PFSK-1 (cell line): ENCODE measurements around the gene ESR1.

Experiments used
- FOXP2 ChIP-seq: optimal IDR thresholded peaks from 2 replicates; pipeline ENCODE3; 2011; ENCODE audit warnings: borderline replicate concordance, control low read depth, inconsistent platforms; ENCODE audit not compliant: insufficient read depth; ENCODE audit errors: extremely low read length, extremely low read depth
- POLR2AphosphoS5 ChIP-seq: IDR thresholded peaks from 2 replicates; pipeline ENCODE4 v1.6.1; 2012; ENCODE audit warnings: low read depth, mild to moderate bottlenecking, control low read depth, low read length, moderate library complexity
- SIN3A ChIP-seq: IDR thresholded peaks from 2 replicates; pipeline ENCODE4 v1.6.1; 2012; ENCODE audit warnings: mild to moderate bottlenecking, low read length, moderate library complexity, borderline replicate concordance; ENCODE audit not compliant: insufficient read depth
- TAF1 ChIP-seq: IDR thresholded peaks from 2 replicates; pipeline ENCODE4 v1.6.1; 2012; ENCODE audit warnings: low read length, control low read depth, borderline replicate concordance; ENCODE audit not compliant: insufficient read depth
- TF ChIP-seq, protein P1 (sequence below), 2 experiments: IDR thresholded peaks; 2 replicates each; pipeline versions ENCODE4 v1.6.1 to v1.8.0; 2011 to 2012; ENCODE audit warnings: low read depth in 2 of 2, low read length in 2 of 2, control low read depth in 1 of 2, inconsistent platforms in 1 of 2, mild to moderate bottlenecking in 1 of 2, moderate library complexity in 1 of 2; ENCODE audit not compliant: insufficient read depth in 1 of 2

DNA sequence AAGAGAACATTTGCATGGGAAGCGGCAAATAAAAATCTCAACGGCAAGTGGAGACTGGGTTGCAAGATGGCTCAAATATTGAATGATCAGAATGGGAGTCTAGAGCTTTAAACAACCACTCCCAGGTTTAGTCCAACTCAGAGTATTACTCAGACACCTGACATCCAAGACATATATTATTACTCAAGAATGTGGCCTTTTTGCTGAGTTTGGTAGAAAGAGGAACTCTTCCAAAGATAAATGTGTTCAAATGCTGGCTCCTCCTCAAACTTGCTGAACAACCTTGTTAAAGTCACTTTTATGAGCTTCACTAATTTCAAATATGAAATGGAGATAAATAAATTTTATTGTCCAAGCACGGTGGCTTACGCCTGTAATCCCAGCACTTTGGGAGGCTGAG lies 77.8 kb downstream of the ESR1 start:
- TF ChIP-seq TAF1, result no peak
- no peak for TF ChIP-seq POLR2AphosphoS5
- TF ChIP-seq, protein P1, sequence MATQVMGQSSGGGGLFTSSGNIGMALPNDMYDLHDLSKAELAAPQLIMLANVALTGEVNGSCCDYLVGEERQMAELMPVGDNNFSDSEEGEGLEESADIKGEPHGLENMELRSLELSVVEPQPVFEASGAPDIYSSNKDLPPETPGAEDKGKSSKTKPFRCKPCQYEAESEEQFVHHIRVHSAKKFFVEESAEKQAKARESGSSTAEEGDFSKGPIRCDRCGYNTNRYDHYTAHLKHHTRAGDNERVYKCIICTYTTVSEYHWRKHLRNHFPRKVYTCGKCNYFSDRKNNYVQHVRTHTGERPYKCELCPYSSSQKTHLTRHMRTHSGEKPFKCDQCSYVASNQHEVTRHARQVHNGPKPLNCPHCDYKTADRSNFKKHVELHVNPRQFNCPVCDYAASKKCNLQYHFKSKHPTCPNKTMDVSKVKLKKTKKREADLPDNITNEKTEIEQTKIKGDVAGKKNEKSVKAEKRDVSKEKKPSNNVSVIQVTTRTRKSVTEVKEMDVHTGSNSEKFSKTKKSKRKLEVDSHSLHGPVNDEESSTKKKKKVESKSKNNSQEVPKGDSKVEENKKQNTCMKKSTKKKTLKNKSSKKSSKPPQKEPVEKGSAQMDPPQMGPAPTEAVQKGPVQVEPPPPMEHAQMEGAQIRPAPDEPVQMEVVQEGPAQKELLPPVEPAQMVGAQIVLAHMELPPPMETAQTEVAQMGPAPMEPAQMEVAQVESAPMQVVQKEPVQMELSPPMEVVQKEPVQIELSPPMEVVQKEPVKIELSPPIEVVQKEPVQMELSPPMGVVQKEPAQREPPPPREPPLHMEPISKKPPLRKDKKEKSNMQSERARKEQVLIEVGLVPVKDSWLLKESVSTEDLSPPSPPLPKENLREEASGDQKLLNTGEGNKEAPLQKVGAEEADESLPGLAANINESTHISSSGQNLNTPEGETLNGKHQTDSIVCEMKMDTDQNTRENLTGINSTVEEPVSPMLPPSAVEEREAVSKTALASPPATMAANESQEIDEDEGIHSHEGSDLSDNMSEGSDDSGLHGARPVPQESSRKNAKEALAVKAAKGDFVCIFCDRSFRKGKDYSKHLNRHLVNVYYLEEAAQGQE (IDR thresholded peaks at IDR 0.05; ENCODE audit: insufficient read depth in 1 of 2, low read depth in 2 of 2, low read length in 2 of 2), result no peak
- no peak for TF ChIP-seq SIN3A
- no peak for TF ChIP-seq FOXP2
